GM19035 (cell line): ENCODE measurements around the gene CDC25C.

ENCODE experiments used
- ATAC-seq: cut with Tn5 transposase; IDR thresholded peaks from one replicate; pipeline ENCODE4 v1.9.1; 2021; ENCODE audit not compliant: unreplicated experiment

CDC25C gene

DNA sequence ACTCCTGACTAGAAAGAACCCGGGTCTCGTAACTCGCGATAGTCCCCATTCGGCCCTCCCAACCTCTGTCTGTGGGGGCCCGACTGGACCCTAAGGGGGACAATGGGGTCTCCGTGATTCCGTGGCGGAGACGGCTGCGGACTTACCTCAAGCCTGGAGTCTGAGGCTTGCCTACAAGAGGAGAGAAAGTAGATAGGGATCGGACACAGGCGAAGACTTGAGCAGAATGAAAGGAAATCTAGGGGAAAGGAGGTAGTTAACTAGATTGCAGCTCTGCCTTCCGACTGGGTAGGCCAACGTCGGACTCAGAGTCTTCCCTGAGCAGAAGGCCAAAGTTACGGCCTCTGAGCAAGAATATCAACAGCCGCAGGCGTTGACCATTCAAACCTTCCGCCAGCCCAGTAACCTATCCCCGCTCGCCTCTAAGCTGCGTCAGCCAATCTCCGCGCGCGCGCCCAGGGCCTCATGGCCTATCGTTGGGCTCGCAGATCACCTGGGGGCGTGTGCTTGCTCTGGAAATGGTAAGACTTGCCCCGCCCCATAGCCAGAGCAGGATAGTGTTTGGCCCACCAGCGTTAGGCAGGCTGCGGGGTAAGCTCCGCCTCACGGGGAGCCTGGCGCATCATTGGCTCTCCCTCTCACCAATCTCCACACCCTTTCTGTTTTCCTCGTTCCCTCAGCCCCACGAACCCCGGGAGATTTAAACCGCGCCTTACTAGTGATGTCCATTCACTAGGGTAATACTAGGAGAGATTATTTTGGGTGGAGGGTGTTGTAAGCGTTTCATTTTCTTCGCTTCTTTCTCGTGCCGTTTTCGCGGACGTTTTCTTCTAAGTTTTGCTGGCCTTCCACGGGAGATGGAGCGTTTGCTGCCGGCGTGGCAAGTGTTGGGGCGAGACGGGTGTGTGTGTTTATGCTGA is at the start of gene CDC25C:
Gene CDC25C (minus strand): TSS at position 356 of the 920 bp plus-strand sequence. CDS start 624 bp downstream, outside the sequence.
- peak; percentile 99 for ATAC-seq

DNA sequence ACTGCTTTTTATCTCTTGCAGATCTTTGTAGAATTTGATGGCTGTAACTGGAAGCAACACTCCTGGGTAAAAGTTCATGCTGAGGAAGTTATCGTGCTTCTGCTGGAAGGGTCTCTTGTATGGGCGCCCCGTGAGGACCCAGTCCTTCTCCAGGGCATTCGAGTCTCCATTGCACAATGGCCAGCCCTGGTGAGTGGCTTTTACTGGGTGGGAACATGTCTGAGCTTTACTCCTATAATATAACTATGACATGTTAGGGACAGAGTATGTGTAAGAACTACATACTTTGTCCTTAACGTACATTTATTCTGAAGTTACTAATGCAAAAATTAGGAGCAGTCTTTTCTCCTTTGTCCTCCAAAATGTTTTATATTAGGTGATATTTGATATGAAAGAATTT is 41.0 kb upstream of the CDC25C start:
- ATAC-seq, result no peak

DNA sequence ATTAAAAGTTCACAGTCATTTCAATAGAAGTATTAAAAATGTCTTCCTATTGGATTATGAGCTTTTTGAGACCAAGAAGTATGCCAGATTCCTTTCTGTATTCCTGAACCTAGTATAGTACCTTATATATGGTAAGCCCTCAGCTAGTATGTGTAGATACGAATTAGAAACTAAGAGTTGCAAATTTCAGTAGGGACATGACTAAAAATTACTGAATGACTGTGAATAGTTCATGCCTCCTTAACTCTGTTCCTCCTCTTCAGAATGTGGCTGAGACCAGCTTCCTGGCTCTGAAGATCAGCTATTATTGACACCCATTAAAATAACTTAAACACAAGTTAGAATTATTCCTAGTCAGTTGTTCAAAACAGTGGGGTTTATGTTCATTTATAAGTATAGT is 40.6 kb upstream of the CDC25C start:
- peak; percentile 69 for ATAC-seq

DNA sequence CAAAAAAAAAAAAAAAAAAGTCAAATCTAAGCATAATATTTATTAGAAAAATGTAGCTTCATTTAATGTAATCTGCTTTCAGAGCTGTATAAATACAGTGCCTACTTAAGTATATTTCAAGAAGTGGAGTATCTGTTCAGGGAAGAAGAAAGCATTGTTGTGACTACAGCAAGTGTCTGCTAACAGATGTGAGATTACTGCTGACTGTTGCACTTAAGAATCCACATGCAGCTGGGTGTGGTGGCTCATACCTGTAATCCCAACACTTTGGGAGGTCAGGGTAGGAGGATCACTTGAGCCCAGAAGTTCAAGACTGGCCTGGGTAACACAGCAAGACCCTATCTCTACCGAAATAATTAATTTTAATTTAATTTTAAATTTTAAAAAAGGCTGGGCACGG is 39.9 kb upstream of the CDC25C start:
- ATAC-seq, result no peak

DNA sequence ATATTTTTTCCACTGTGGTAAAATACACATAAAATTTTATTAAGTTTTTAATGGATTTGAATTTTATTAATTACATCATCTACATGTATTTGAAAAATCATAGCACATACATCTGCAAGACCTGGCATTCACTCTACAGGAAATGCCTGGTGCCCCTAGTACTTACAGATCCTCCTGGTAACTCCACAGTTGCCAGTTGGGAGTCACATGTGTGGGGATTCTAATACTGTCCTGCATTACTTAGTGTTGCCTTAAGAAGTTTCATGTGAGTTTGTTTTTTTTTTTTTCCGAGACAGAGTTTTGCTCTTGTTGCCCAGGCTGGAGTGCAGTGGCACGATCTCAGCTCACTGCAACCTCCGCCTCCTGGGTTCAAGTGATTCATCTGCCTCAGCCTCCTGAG is 38.9 kb upstream of the CDC25C start:
- ATAC-seq, result no peak

DNA sequence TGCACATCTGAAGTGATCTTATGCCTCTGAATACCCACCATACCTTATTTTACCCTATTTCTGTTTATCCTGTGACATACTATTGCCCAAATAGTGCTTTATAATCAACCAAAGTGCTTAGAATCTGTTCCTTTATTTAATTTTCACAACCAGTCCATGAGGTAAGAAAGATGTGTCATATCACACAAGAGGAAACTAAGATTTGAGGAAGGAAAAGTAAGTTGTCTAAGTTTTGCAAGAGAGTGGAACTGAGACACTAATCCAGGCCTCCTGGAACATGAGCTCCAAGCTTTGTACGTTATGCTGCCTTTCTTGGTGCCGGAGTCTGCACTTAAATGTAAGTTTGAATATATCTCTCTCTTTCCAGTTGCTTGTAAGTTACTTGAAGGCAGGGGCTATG is 38.1 kb upstream of the CDC25C start:
- ATAC-seq, result no peak

DNA sequence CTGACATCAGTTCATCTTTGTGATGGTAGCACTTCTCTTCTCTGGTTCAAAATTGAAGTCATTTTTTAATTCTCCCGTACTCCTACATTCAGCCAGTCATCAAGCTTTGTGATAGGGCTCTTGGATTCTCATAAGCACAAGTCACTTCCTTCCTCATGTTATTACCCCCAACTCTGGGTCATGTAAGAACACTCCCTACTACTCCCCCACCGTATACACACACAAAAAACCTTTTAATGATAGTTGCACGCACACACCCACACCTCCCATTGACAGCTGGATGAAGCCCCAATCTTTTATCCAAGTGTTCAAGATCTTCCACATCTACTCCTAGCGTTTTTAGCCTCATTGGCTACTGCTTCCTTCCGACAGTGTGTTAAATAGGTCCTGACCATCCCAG is 37.7 kb upstream of the CDC25C start:
- no peak for ATAC-seq

DNA sequence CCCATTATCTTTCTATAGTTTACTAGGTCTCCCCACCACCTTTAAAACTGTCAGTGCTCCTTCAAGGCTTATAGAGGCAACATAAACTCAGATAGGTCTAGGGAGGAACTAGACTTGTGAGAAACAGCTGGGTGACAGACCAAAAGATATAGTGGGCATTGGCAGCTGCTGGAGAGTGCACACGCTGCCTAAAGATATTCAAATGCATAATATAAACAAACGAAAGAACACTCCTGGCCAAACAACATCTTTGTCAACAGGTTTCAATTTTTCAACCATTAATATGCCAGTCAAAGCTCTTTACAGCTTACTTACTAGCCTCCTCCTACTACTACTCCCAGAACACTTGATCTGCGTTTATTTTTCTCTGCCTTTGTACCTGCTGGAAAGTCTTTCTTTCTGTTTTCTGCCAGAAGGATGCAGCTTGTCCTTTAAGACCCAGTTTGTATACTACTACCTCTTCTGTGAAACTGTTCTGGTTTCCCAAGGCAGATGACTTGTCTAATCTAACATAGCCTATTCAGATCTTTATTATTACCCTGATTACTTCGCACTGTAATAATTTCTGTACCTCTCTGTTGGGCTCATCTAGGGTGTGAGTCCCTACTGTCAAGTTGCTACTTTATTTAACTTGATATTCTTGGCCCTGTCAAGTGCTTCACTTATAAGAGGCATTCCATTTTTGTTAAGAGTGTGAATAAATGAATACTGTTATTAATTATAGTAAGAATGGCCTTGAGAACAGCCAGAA is 35.2 kb upstream of the CDC25C start:
- no peak for ATAC-seq

DNA sequence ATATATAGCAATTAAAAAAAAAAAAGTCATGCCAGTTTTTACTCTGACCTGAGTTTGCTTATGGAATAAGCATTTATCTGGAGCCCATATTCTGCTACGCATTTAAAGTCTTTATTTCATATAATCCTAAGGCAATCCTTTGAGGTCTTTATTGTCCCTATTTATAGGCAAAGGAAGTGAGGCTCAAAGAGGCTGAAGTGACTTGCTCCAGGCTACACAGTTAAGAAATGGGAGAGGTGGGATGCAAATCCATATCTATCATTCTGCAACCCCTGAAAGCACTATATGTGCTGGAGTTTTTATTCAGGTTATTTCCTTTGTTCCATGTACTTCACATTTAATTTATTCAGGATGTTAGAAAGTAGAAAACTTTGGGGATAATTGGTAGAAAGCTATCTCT is 33.0 kb upstream of the CDC25C start:
- no peak for ATAC-seq

DNA sequence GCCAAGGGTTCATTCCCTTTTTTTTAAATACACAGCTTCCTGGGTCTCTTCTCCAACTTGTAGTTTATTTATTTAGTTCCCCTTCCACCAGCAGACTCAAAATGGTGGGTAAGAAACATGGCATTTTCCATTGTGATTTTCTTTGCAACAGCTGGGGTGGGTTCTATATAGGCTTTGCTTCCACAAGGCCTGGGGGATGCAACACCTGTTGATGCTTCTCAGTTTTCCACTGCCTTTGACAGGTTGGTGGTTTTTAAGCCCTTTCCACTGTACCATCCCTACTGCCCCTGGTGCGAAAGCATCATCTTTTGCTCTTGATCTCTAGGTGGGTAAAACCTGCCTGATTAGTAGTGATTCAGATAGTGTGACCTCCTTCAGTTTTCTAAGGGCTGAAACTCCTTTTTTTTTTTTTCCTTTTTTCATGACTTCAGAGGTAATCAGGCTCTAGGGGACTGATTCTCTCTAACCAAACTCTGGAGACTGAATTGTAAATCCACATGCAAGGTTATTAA is 29.4 kb upstream of the CDC25C start:
- ATAC-seq, result no peak

DNA sequence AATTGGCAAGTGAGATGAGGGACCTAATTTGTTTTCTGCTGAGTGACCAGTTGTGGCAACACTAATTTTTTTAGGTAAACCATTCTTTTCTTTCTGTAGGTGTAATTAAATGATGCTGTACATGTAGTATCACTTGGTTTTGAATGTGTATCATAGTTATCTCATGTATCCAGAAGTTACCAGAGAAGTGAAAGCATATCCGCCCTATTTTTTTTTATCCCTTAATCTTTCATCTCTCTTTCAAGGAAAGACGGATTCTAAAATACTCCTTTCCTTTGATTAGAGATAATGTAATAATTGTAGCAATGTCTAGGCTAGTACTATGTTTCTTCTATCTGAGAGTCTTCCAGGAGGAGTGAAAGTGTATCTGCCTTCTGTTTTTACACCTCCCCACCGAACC is 28.0 kb upstream of the CDC25C start:
- no peak for ATAC-seq

DNA sequence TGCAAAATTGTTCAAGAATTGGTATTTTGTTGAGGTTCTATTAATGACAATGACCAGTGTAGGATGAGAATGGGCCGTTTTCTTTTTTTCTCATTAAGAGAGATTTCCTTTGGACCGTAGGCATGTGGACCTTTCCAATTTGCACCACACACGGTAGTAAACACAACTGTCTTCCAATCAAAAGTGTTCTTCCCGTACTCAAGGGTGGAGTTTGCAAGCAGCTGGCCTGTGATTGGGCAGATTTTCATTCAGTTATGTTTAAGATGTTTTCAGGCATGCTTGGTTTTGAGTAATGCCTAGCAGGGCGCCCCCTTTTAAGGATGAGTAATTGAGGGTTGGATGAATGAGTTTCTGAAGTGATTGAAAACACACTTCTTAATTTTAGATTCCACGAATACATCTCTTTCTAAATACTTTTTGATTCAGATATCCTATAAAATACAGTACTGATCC is 23.3 kb upstream of the CDC25C start:
- no peak for ATAC-seq

DNA sequence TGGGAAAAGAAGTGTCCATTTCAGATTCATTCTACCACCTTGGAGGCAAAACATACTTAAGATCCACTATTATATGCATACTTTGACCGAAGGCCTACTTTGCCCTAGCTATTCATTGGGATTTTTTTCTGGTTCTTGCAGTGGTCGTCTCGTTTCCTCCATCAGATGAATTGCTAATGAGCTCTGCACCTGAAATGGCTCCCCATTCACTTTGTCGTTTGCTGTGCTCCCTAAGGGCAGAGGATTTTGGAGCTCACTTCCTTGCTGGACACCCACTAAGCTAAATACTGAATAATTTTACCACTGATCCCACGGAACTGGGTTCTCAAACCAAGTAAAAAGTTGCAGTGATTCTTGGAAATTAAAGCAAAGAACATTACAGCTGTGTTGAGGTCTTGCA is 22.8 kb upstream of the CDC25C start:
- ATAC-seq, result no peak

DNA sequence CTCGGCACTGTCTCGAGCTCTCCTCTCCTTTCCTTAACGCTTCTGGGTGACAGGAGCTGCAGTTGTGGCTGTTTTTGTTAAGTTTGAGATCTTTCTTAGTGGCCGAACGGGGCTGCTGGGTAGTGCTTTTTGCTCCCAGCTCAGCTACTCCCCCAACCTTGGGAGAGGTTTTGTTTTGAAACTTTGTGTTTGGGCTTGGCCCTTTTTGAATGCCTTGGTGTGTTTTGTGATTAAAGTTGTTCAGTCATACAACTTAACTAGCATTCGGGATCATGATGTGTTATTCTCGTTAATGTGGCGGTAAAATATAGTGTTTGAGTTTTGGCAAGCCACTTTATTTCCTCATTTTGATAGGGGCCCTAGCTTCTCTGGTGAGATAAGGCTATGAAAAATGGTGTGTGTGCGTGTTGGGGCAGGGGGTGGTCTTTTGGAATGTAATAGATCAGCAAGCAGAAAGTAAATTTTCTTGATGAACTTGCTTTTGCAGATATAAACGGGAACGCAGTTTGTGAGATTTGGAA is 22.0 kb upstream of the CDC25C start:
- ATAC-seq, result no peak

DNA sequence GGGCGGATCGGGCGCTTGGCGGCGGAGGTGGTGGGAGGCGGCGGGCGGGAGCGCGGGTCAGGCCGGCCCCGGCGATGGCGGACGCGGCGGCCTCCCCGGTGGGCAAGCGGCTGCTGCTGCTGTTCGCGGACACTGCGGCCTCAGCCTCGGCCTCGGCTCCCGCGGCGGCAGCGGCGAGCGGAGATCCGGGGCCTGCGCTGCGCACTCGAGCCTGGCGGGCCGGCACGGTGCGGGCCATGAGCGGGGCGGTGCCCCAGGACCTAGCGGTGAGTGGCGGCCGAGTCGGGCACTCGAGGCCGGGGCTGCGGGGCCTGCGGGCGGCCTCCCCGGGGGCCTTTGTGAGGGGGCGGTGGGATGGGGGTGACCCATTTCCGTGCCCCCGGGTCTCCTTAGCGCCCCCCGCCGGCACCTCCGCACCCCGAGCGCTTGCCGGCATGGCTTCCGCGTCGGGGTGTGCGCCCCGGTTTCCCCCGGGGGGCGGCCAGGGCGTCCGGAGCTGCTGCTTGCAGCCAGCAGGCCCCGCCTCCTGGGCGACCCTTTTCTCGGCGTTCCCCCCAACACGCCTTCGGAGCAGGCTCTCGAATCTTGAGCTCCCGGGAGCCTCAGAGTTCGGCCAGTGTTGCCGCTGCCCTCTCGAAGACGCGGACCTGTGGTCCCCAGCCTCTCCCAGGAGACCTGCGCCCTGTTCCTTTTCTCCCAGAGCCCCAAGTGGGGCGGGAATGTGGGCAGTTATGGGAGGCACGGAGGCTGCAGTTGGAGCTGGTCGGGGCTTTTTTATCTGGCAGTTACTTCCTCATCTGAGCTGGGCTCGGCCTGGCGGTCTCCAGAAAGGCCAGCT is 21.3 kb upstream of the CDC25C start:
- ATAC-seq, result peak; percentile 41

DNA sequence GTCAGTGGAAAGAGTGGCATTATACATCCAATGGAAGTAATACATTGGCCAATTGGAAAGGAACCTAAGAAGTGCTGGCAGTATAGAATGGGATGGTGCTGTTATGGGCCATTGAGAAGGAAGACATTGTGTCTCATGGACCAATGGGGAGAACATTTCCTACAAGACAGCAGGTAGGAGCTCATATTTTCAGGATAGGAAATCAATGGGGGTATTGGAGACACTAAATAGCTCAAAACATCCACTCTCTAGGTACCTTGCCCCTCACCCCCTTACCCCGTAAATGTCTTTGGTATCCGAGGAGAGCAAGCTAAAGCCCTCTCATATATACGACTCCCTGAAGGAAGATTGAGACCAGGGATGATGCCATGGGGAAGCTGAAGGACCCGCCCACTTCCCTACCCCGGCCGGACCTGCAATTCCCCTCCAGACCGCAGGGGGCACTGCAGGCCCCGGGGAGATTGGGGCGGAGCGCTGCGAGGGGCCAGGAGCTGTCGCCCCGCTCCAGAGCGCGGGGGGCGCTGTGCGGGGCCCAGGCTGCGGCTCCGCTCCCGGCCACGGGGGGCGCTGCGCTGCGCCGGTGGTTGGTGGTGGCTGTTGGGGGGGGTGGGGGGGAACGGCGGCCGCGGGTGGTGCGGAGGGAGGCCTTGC is 20.6 kb upstream of the CDC25C start, which contains the start of gene KDM3B:
Gene KDM3B (plus strand): TSS at position 615 of the 651 bp plus-strand sequence. CDS start 111 bp downstream, outside the sequence.
- ATAC-seq, result peak; percentile 71

DNA sequence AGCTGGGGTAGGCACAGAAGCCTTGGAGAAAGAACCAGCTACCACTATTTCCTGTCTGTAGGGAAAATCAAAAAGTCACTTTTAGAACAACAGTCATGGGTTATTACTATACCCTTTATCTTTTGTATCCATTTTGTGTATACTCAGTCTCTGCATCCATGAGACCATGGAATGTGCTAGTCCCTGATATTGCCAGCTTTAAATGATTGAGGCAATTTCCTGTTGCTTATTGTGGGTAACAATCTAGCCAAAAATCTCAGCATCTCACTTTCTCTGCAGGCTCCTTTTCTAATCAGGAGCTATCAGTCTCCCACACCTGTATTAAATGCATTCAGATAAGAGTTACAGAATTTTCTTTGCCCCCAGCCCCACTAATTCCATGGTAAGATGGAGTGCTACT is 19.9 kb upstream of the CDC25C start:
- ATAC-seq, result no peak

DNA sequence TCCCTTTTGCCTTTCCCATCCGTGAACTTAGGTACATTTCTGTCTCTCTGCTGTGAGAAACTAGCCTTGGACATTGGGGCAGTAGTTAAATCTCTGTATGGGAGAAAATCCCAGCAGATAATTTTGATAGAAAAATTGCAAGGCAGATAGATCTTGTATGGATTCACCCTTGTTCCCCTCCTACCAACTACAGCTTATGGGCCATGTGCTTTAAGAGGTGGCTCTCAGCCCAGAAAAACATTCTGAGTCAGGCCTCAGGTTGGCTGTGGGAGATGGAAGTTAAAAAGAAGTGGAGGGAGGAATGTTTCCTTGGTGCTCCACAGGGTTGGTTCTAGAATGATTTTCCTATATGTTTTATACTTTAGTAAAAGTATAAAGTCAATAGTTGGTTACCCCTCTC is 19.5 kb upstream of the CDC25C start:
- no peak for ATAC-seq

DNA sequence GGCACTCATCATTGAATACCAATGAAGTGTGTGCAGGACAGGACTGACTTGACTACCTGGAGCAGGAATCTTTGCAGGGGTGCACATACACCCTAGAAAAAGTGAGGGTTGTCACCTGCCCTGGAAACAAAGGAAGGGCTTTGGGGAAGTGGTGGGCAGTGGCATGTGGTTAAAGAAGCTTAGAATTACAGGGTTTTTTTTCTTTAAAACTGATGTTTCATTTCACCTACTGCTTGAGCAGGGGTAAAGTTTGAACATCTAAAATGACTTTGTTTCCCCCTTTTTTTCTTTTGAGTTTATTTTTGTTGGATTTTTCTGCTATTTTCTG is 18.9 kb upstream of the CDC25C start:
- no peak for ATAC-seq

DNA sequence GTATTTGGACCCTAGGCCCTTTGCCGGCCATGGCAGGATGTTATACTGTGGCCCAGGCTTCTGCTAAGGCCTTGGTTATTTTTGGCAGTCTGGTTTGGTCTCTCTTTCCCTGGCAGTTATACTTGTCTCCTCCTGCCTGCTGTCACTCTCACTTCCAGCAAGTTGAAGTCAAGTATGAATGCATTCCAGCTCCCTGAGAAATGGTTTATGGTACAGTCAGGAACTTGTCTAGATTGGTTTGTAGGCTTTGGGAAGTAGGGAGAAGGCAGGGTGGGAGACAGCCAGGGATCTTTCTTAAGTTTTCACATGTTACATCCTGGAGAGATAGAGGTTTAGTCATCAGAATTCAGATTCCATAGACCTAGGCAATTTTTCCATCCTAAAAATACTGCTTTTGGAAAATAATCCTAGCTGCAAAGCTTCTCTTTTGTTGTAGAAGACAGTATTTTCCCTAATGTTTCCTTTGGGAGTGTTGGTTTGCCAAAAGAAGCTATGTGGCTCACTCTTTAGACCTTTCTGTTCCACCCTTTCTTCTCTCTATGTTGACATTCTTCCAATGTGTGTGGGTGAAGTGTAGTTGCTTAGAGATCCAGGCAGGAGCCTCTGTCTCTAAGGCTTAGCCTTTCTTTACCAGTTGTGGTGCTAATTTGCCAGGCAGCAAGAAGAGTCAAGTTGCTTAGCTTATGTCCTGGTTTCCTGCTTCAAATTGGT is 18.4 kb upstream of the CDC25C start:
- ATAC-seq, result no peak
